ENCODE measurements around the gene WARS2.

- TF ChIP-seq POLR2A (IDR thresholded peaks at IDR 0.05), result no peak
- TF ChIP-seq, protein P1, sequence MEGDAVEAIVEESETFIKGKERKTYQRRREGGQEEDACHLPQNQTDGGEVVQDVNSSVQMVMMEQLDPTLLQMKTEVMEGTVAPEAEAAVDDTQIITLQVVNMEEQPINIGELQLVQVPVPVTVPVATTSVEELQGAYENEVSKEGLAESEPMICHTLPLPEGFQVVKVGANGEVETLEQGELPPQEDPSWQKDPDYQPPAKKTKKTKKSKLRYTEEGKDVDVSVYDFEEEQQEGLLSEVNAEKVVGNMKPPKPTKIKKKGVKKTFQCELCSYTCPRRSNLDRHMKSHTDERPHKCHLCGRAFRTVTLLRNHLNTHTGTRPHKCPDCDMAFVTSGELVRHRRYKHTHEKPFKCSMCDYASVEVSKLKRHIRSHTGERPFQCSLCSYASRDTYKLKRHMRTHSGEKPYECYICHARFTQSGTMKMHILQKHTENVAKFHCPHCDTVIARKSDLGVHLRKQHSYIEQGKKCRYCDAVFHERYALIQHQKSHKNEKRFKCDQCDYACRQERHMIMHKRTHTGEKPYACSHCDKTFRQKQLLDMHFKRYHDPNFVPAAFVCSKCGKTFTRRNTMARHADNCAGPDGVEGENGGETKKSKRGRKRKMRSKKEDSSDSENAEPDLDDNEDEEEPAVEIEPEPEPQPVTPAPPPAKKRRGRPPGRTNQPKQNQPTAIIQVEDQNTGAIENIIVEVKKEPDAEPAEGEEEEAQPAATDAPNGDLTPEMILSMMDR (IDR thresholded peaks at IDR 0.05), result no peak
Measured at GRCh38 chr1:119009312-119009655, 131.2 kb downstream of the WARS2 start.

Data from esophagus squamous epithelium (tissue), 4 donors.